Gastrocnemius medialis (tissue), 4 donors: ENCODE data around the gene PPEF1. TPM values are rescaled to one million over a fixed set of nuclear protein-coding genes. Genes with fewer than 3 reads are reported as not detected.

Experiments
- ATAC-seq, 2 donors: fragments of 150-250 bp; one replicate each; pipeline ENCODE4 v1.9.1; 2016
- DNase-seq, 2 donors: peaks; one replicate each; pipeline ENCODE4 v3.0.0-alpha.2; 2019
- H3K27ac ChIP-seq, 4 donors: fragments of 200-600 bp; sonication (generic); 1 replicate in 1 of 4; 2 replicates in 3 of 4; pipeline ENCODE4 v1.5.1; 2016 to 2018; ENCODE audit warnings: mild to moderate bottlenecking in 2 of 4, moderate library complexity in 1 of 4
- H3K27me3 ChIP-seq, 3 donors: fragments of 200-600 bp; sonication (generic) in 2 of 3; 1 replicate in 1 of 3; 2 replicates in 2 of 3; pipeline versions ENCODE4 v1.5.1 to v1.6.0; 2016 to 2019; ENCODE audit warnings: mild to moderate bottlenecking in 1 of 3, moderate library complexity in 1 of 3
- H3K36me3 ChIP-seq, 2 donors: fragments of 200-600 bp; sonication (generic) in 1 of 2; one replicate each; pipeline ENCODE4 v1.5.1; 2017 to 2018
- H3K4me1 ChIP-seq, 2 donors: fragments of 200-600 bp; sonication (generic) in 1 of 2; one replicate each; pipeline ENCODE4 v1.5.1; 2016 to 2017; ENCODE audit warnings: mild to moderate bottlenecking in 2 of 2
- H3K4me3 ChIP-seq, 4 donors: fragments of 200-600 bp; sonication (generic) in 3 of 4; 1 replicate in 1 of 4; 2 replicates in 3 of 4; pipeline ENCODE4 v1.5.1; 2016 to 2019; ENCODE audit warnings: mild to moderate bottlenecking in 2 of 4
- H3K9me3 ChIP-seq, 3 donors: fragments of 200-600 bp; sonication (generic) in 2 of 3; 1 replicate in 1 of 3; 2 replicates in 2 of 3; pipeline ENCODE4 v1.5.1; 2016 to 2019
- CTCF ChIP-seq, 5 experiments: fragments of 450-650 bp in 3 of 5; fragments of 200-600 bp in 2 of 5; sonication (generic) in 2 of 5; IDR thresholded peaks in 4 of 5; conservative IDR thresholded peaks in 1 of 5; 1 replicate in 4 of 5; 2 replicates in 1 of 5; pipeline ENCODE4 v1.5.1; 2016 to 2019; ENCODE audit warnings: antibody characterized with exemption in 5 of 5, mild to moderate bottlenecking in 3 of 5, moderate library complexity in 3 of 5
- POLR2A ChIP-seq, 2 donors: fragments of 450-650 bp; IDR thresholded peaks; one replicate each; pipeline ENCODE4 v1.6.1; 2017; ENCODE audit warnings: antibody characterized with exemption in 2 of 2, mild to moderate bottlenecking in 2 of 2, moderate library complexity in 2 of 2
- in situ Hi-C, 4 donors: fragments of 200-750 bp; cut with MboI; loops; one replicate each; pipeline versions ENCODE4 v1.15.0 to v1.8.0; 2017; ENCODE audit warnings: low sequenced_read_pairs in 4 of 4
- intact Hi-C: fragments of 100-400 bp; cut with DNase I; formaldehyde crosslinking; loops from one replicate; pipeline ENCODE4 v1.15.1; 2023; ENCODE audit warnings: low total_unique reads
- total RNA-seq, 4 donors: library from RNA; depleted of rRNA; stranded (reverse); fragments of >200 nt; gene quantifications; one replicate each; pipeline versions ENCODE4 v1.1.0 to v1.2.3, GENCODE V29; 2016

The PPEF1 gene
- total RNA-seq, 4 donors from 2014 or later = 1.8 TPM; not detected in 3

GRCh38 chrX:18793601-18794089 is 86.2 kb downstream of the PPEF1 start:
- no peak for TF ChIP-seq POLR2A (IDR thresholded peaks at IDR 0.05)
- no peak for TF ChIP-seq CTCF (IDR thresholded peaks at IDR 0.05 in 4 of 5, conservative IDR thresholded peaks at IDR 0.05 in 1 of 5)
- in situ Hi-C loops = no loop called here
- ATAC-seq (no peak), DNase-seq (no peak)
- H3K4me1 ChIP-seq = no peaks in the 10 kb centered on the region
- no peak overlapping the region for H3K4me3 ChIP-seq
- no peak overlapping the region for H3K27ac ChIP-seq
- intact Hi-C loops = no loop called here
- H3K36me3 ChIP-seq = no peaks in the 10 kb centered on the region
- no peaks in the 10 kb centered on the region for H3K9me3 ChIP-seq
- H3K27me3 ChIP-seq = no peaks in the 10 kb centered on the region

GRCh38 chrX:18797141-18797540 is 89.7 kb downstream of the PPEF1 start:
- ATAC-seq (no peak), DNase-seq (no peak)
- Histone ChIP-seq H3K36me3 (no peaks in the 10 kb centered on the region), H3K4me1 (no peaks in the 10 kb centered on the region), H3K27ac (no peak overlapping the region), H3K27me3 (no peaks in the 10 kb centered on the region), H3K4me3 (no peak overlapping the region), H3K9me3 (no peaks in the 10 kb centered on the region)
- intact Hi-C loops = no loop called here
- TF ChIP-seq POLR2A (IDR thresholded peaks at IDR 0.05) (no peak), CTCF (IDR thresholded peaks at IDR 0.05 in 4 of 5, conservative IDR thresholded peaks at IDR 0.05 in 1 of 5) (no peak)
- in situ Hi-C loops = no loop called here

GRCh38 chrX:18799911-18800310 is 92.5 kb downstream of the PPEF1 start:
- intact Hi-C loops (no loop called here), in situ Hi-C loops (no loop called here)
- no peak overlapping the region for H3K4me3 ChIP-seq
- no peaks in the 10 kb centered on the region for H3K36me3 ChIP-seq
- TF ChIP-seq CTCF (IDR thresholded peaks at IDR 0.05 in 4 of 5, conservative IDR thresholded peaks at IDR 0.05 in 1 of 5) (no peak), POLR2A (IDR thresholded peaks at IDR 0.05) (no peak)
- H3K4me1 ChIP-seq = no peaks in the 10 kb centered on the region
- no peaks in the 10 kb centered on the region for H3K9me3 ChIP-seq
- no peak overlapping the region for H3K27ac ChIP-seq
- DNase-seq = no peak
- no peaks in the 10 kb centered on the region for H3K27me3 ChIP-seq
- ATAC-seq = no peak

GRCh38 chrX:18809641-18810040 is 102.2 kb downstream of the PPEF1 start:
- H3K9me3 ChIP-seq = no peaks in the 10 kb centered on the region
- in situ Hi-C loops (no loop called here), intact Hi-C loops (no loop called here)
- H3K27ac ChIP-seq = no peak overlapping the region
- H3K36me3 ChIP-seq = no peaks in the 10 kb centered on the region
- no peaks in the 10 kb centered on the region for H3K27me3 ChIP-seq
- no peak for ATAC-seq
- TF ChIP-seq POLR2A (IDR thresholded peaks at IDR 0.05) = no peak
- no peak overlapping the region for H3K4me3 ChIP-seq
- no peak for DNase-seq
- H3K4me1 ChIP-seq = no peaks in the 10 kb centered on the region

- H3K4me3 ChIP-seq = no peak overlapping the region
- no peaks in the 10 kb centered on the region for H3K9me3 ChIP-seq
- TF ChIP-seq POLR2A (IDR thresholded peaks at IDR 0.05) = no peak
- TF ChIP-seq CTCF (IDR thresholded peaks at IDR 0.05 in 4 of 5, conservative IDR thresholded peaks at IDR 0.05 in 1 of 5) = no peak
- no peak overlapping the region for H3K27ac ChIP-seq
- no peak for DNase-seq
- in situ Hi-C loops (no loop called here), intact Hi-C loops (no loop called here)
- no peaks in the 10 kb centered on the region for H3K27me3 ChIP-seq
- no peaks in the 10 kb centered on the region for H3K36me3 ChIP-seq
- no peaks in the 10 kb centered on the region for H3K4me1 ChIP-seq
- no peak for ATAC-seq
Observed at GRCh38 chrX:18810416-18810815, 103.0 kb downstream of the PPEF1 start.
